ENCODE data around the gene RFXAP. TPM values are rescaled to one million over a fixed set of nuclear protein-coding genes. Genes with fewer than 3 reads are reported as not detected.

The RFXAP gene
- total and polyA plus RNA-seq, 2 donors from 2014 or later: 2.3 to 6.3 TPM

GRCh38 chr13:36795463-36795862 is 23.6 kb upstream of the RFXAP start:
- FAIRE-seq: no peak
- no peak for TF ChIP-seq CTCF (IDR thresholded peaks at IDR 0.05; ENCODE audit: borderline replicate concordance, extremely low read depth, insufficient read depth)
- Histone ChIP-seq H3K9ac (ENCODE audit: low read length in 3 of 3) (no peak overlapping the region), H3K36me3 (ENCODE audit: control insufficient read depth in 2 of 3, insufficient read depth in 3 of 3, low read length in 3 of 3) (no peaks in the 10 kb centered on the region), H3K9me3 (ENCODE audit: control insufficient read depth in 2 of 3, insufficient read depth in 1 of 3, low read length in 3 of 3) (no peaks in the 10 kb centered on the region), H3K4me3 (ENCODE audit: low read length in 3 of 3) (no peak overlapping the region), H3K27me3 (ENCODE audit: control insufficient read depth, insufficient read depth, low read length) (no peaks in the 10 kb centered on the region), H3K27ac (ENCODE audit: low read depth in 2 of 2, low read length in 2 of 2) (no peak overlapping the region), H3K4me1 (ENCODE audit: control insufficient read depth in 2 of 3, insufficient read depth in 2 of 3, low read depth in 1 of 3, low read length in 3 of 3) (no peaks in the 10 kb centered on the region)
- intact Hi-C loops (cut with DNase I): no loop called here
- DNase-seq: no peak

DNA sequence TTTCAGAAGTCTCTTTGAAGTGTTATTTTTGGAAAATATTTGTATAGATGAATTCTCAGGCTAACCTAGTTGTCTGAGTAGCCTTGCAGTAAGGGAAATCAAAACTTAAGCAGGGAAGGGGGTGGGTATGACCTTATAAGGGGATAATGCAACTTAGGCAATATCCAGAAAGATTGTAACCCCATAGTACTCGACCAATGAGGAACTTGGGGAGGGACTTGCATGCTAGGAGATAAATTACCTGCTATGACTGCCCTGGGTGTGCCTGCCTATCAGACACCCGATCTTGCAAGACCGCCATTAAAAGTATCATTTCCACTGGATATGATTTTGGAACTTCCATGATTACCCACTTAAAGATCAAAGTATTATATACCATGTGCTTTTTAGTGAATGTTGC is 23.0 kb upstream of the RFXAP start:
- Histone ChIP-seq H3K36me3 (ENCODE audit: control insufficient read depth in 2 of 3, insufficient read depth in 3 of 3, low read length in 3 of 3) (no peaks in the 10 kb centered on the region), H3K9ac (ENCODE audit: low read length in 3 of 3) (no peak overlapping the region), H3K27me3 (ENCODE audit: control insufficient read depth, insufficient read depth, low read length) (no peaks in the 10 kb centered on the region), H3K27ac (ENCODE audit: low read depth in 2 of 2, low read length in 2 of 2) (no peak overlapping the region), H3K4me3 (ENCODE audit: low read length in 3 of 3) (no peak overlapping the region), H3K4me1 (ENCODE audit: control insufficient read depth in 2 of 3, insufficient read depth in 2 of 3, low read depth in 1 of 3, low read length in 3 of 3) (no peaks in the 10 kb centered on the region), H3K9me3 (ENCODE audit: control insufficient read depth in 2 of 3, insufficient read depth in 1 of 3, low read length in 3 of 3) (no peaks in the 10 kb centered on the region)
- no peak for FAIRE-seq
- intact Hi-C loops (cut with DNase I): no loop called here
- TF ChIP-seq CTCF (IDR thresholded peaks at IDR 0.05; ENCODE audit: borderline replicate concordance, extremely low read depth, insufficient read depth): no peak
- DNase-seq: no peak

GRCh38 chr13:36801035-36801434 is 18.0 kb upstream of the RFXAP start:
- peak in 2 of 5 donors; percentile 9 to 35 for DNase-seq

More at GRCh38 chr13:36801035-36801434, 18.0 kb upstream of the RFXAP start:
- no peak for TF ChIP-seq CTCF (IDR thresholded peaks at IDR 0.05; ENCODE audit: borderline replicate concordance, extremely low read depth, insufficient read depth)
- Histone ChIP-seq H3K9me3 (ENCODE audit: control insufficient read depth in 2 of 3, insufficient read depth in 1 of 3, low read length in 3 of 3) (no peaks in the 10 kb centered on the region), H3K27ac (ENCODE audit: low read depth in 2 of 2, low read length in 2 of 2) (no peak overlapping the region), H3K4me1 (ENCODE audit: control insufficient read depth in 2 of 3, insufficient read depth in 2 of 3, low read depth in 1 of 3, low read length in 3 of 3) (no peaks in the 10 kb centered on the region), H3K4me3 (ENCODE audit: low read length in 3 of 3) (no peak overlapping the region), H3K27me3 (ENCODE audit: control insufficient read depth, insufficient read depth, low read length) (no peaks in the 10 kb centered on the region), H3K9ac (ENCODE audit: low read length in 3 of 3) (no peak overlapping the region), H3K36me3 (ENCODE audit: control insufficient read depth in 2 of 3, insufficient read depth in 3 of 3, low read length in 3 of 3) (no peaks in the 10 kb centered on the region)
- FAIRE-seq: no peak
- intact Hi-C loops (cut with DNase I): no loop called here

Measured in kidney (tissue), 14 donors.